A549 treated with GW870086 at 1 μM for 4 hours (cell line): ENCODE measurements around the gene NOS3. TPM values are rescaled to one million over a fixed set of nuclear protein-coding genes. Genes with fewer than 3 reads are reported as not detected.

Experiments used
- total RNA-seq: library from RNA; stranded (reverse); fragments of 200-300 nt; extraction: Qiagen RNA extraction; gene quantifications from 5 replicates; pipeline ENCODE4 v1.2.3, GENCODE V29; 2022; ENCODE audit warnings: low read depth

Gene NOS3
- total RNA-seq = 0.35 to 1.2 TPM (median 0.53 TPM) in 5 replicates

DNA sequence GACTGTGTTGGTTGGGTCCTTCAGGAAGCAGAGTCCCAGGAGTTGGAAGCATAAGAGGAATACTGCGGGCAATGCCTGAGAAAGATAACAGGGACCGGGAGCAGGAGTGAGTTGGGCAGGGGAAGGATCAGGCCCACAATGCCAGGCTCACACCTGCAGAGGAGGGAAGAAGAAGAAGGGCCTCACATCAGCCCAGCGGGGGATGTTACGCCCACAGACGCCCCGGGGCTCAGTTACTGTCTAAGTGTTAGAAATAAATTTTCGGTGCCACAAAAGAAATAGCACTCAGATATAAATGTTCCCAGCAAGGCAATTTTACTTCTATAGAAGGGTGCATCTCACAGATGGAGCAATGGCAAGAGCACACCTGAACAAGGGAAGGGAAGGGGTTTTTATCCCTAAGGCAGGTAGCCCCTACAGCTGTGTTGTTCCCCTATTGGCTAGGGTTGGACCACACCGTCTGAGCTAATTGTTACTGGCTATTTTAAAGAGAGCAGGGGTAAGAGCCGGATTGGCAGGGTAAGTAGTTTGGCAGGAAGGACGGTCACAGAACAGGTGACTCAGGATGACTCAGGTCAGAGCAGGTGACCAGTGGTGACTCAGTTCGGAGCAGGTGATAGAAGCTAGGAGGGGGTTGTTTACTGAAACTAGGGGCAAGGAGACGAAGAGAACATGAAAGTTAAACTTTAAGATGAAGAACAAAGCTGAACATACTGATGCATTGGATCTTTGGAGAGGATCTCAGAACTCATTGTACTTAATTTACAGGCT, at the start of gene NOS3:
Gene NOS3, plus strand, starts transcription at position 602 of the 771 bp plus-strand sequence. CDS start 2,787 bp downstream, outside the sequence.

DNA sequence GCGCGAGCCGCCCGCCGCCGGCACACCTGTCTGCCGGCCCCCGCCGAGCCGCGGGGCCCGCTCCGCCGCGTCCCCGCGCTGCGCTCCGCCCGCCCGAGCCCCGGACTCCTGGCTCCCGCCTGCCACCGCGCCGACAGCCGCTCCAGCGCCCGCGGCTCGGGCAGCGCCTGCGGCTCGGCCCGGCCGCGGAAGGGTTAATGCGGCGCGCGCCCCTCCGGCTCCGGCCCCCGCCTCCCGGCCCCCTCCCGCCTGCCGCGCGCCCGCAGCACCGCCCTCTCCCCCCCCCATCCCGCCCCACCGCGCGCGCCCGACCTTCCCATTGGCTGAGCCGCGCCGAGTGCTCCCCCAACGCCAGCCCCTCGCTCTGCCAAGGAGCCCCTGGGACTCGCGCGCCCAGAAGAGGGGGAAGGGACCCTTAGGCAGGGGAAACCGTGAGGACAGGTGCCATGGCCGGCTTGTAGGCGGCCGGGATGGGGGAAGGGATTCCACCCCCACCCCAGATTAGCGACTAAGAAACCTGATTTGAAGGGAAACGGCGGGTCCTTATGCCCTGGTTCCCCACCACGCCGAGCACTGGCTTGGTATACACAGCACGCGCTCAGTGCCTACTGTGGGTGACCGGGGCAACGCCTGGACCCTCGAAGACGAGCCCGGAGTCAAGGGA, 12.6 kb upstream of the NOS3 start, which contains the start of gene KCNH2:
Gene KCNH2, minus strand, starts transcription at position 196 of the 664 bp plus-strand sequence. CDS start 408 bp downstream, outside the sequence.

DNA sequence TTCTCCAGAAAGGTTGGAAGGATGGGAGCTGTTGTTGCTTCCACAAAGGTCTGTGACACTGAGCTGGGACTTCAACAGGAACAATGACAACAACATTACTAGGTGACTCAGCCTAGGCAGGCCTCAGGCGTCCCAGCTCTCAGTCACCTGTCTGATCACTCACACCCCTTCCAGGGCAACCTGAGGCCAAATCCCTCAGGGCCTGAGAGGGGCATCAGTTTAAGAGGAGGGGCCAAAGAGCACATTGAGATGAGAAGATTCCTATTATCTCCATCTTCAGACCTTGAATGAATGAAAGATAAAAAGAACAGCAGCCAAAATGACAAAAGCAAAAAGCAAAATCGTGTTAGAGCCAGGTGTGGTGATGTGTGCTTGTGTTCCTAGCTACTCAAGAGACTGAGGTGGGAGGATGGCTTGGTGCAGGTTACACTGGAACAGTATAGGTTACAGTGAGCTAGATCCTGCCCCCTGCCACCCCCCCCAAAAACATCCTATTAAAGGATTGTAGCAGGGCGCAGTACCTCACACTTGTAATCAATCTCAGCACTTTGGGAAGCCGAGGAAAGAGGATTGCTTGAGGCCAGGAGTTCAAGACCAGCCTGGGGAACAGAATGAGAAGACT, 33.7 kb downstream of the NOS3 start, which contains the start of gene ATG9B:
Gene ATG9B, minus strand, starts transcription at position 60 of the 622 bp plus-strand sequence. CDS start 71 bp downstream, outside the sequence.

DNA sequence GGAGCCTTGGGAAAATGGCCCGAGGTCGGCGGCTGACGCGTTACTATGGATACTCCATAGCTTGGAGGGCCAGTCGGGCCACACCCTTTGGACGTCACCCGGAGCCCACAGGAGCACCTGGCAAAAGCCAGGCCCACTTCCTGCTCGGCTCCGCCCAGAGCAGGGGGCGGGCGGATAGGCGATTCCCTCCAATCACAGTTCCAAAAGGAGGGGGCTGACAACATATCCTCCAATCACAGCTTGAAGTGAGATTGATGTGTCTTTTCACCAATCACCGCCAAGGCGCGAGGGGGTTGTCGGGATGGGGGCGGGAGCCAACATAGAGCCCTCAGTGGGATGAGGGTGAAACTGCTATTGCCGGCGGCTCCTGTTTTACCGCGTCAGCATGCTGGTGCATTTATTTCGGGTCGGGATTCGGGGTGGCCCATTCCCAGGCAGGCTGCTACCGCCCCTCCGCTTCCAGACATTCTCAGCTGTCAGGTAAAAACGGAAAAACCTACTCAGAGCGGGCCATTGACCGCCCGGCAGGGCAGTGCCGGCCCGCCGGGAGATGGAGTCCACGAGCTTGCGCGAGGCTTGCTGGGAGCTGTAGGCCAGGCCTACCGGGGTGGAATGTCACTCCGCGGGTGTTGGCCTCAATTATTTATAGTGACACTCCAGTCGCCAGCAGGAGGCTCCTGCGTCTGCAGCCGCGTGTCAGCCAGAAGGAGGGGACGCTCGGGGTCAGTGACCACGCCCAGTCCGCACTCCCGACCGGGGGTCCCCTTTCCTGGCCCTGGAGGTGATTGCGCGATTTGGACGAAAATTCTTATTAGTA, 37.5 kb downstream of the NOS3 start, which contains the start of gene ABCB8:
Gene ABCB8, plus strand, starts transcription at position 320 of the 817 bp plus-strand sequence. Its CDS starts 66 bp downstream, at position 386.

DNA sequence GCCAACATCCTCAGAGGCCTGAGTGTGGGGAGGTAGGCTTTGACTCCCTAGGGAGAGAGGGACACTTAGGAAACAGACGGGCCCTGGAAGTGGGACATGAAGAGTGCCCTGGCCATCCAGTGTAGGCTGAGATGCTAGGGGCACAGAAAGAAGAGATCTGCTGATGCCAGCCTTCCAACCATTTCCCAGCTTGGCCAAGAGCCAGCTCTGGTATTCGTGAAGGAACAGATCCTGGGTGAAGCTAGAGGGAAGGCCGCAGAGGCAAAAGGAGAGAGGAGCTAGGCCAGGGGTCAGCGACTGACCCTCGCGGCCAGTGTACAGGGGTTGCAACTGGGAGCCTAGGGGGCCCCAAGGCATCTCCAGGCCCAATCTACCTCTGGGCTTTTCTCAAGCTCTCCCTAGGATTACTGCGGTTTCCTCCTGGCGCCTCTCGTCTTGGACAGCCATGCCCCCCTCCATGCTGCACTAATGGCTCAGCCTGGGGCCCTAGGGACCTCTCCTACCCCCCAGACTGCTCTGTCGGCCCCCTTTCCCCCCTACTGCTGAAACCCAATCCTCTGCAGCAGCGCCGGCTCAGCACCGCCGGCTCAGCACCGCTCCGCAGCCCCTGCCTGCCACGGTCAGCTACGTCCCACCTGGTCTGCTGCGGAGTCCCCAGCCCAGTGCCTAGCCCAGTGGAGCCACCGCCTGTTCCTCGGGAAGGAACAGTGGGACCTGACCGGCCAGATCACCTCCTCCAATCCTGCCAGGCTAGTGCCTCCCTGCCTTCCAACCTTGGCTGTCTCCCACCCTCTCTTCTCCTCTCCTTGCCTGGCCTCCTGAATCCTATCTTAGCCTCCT, 57.4 kb downstream of the NOS3 start, which contains the start of gene ASIC3:
Gene ASIC3, plus strand, starts transcription at position 556 of the 840 bp plus-strand sequence. CDS start 355 bp downstream, outside the sequence.

DNA sequence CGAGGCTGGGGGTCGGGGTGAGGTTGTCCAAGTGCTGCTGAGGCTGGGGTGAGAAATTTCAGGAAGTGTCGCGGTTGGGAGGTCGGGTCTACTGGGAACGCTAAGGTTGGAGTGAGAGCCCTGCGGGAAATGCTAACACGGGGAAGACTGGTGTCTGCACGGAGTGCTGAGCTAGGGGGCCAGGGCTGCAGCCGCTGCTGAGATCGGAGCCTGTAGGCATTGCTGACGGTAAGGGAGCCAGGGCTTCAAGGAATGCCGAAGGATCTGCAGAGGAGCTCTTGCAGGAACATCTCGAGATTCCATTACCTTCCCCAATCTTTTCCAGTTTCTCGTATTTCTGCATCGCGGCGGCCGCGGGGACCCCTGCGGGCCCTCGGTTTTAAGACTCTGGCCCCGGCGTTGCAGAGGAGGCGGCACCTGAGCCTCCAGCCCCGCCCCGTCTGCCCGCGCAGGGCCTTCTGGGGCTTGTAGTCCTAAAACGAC, 66.7 kb downstream of the NOS3 start, which contains the start of gene CDK5:
Gene CDK5, minus strand, starts transcription at position 392 of the 483 bp plus-strand sequence. Its CDS starts 49 bp downstream, at position 343.

DNA sequence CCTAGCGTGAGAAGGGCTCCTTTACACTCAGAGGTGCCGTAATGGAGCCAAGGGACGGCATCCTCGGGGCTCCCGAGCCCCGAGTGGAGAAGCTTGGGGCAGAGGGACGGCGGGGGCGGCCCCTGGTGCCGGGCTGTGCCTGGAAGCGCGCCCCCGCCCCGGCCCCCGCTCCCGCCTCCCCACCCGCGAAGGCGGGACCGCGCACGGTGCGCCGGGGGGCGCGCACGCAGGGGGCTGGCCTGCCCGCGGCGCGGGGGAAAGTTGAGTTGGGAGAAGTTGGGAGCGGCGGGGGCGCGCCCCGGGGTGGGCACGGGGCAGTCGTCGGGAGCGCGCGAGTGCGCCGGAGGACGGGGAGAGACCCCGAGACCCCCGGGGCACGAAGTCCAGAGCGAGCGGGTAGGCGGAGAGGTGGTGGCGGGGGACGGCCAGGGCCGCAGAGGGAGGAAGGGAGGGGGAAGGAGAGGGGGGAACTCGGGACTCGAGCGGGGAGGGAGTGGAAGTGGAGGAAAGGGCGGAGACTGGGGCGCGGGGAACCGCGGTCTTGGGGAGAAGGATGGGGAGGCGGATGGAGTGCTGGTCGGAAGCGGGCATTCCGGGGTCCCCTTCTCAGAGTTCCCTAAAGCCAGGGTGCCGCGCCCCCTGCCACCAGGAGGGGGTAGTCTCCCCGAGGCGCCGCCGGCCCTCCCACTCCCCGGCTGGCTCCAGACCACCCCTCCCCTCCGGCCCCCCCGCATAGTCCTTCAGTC, 68.7 kb downstream of the NOS3 start, which contains the start of gene SLC4A2:
Gene SLC4A2, plus strand, starts transcription at position 223 of the 746 bp plus-strand sequence. CDS start 2,399 bp downstream, outside the sequence.

Other genes with a start within 250 kb of the NOS3 start
- gene TMEM176B, start 190.7 kb upstream of the NOS3 start, total RNA-seq = 0.11 TPM in 1 of 5 replicates, not detected in the others
- gene TMEM176A, start 190.2 kb upstream of the NOS3 start, total RNA-seq = not detected in 5 replicates
- not detected in 5 replicates for gene AOC1, start 138.5 kb upstream of the NOS3 start, total RNA-seq
- gene KCNH2, start 12.7 kb upstream of the NOS3 start, total RNA-seq = 1.2 to 1.6 TPM (median 1.5 TPM) in 5 replicates
- 0.31 to 1.3 TPM (median 0.58 TPM) in 5 replicates for gene ATG9B, start 33.5 kb downstream of the NOS3 start, total RNA-seq
- gene ABCB8, start 37.4 kb downstream of the NOS3 start, total RNA-seq = 36.6 to 51.9 TPM (median 46.2 TPM) in 5 replicates
- 5.6 to 10.8 TPM (median 9.7 TPM) in 5 replicates for gene ASIC3, start 57.5 kb downstream of the NOS3 start, total RNA-seq
- 32.6 to 35.3 TPM (median 35.2 TPM) in 5 replicates for gene CDK5, start 66.9 kb downstream of the NOS3 start, total RNA-seq
- 198 to 288 TPM (median 268 TPM) in 5 replicates for gene SLC4A2, start 68.6 kb downstream of the NOS3 start, total RNA-seq
- gene FASTK, start 89.8 kb downstream of the NOS3 start, total RNA-seq = 53.2 to 74.2 TPM (median 74.0 TPM) in 5 replicates
- gene TMUB1, start 92.5 kb downstream of the NOS3 start, total RNA-seq = 34.0 to 56.4 TPM (median 54.1 TPM) in 5 replicates
- gene AGAP3, start 95.5 kb downstream of the NOS3 start, total RNA-seq = 48.5 to 63.7 TPM (median 58.1 TPM) in 5 replicates
- 0.26 TPM in 1 of 5 replicates, not detected in the others for gene GBX1, start 176.7 kb downstream of the NOS3 start, total RNA-seq
- gene ASB10, start 196.2 kb downstream of the NOS3 start, total RNA-seq = not detected in 5 replicates
- gene H2BK1, start 219.5 kb downstream of the NOS3 start, total RNA-seq = not detected in 5 replicates
- 61.3 to 66.0 TPM (median 62.7 TPM) in 5 replicates for gene ABCF2, start 236.2 kb downstream of the NOS3 start, total RNA-seq
- gene CHPF2, start 241.5 kb downstream of the NOS3 start, total RNA-seq = 38.4 to 50.0 TPM (median 45.5 TPM) in 5 replicates